HG03342 (cell line): ENCODE data around the gene ME1.
"Not testable (repeated sequence)": the region's sequence is repeated elsewhere in the genome, so short reads cannot be mapped to it uniquely, and the experiment has no call there.

Experiments
- ATAC-seq: cut with Tn5 transposase; IDR thresholded peaks from one replicate; pipeline ENCODE4 v1.9.1; 2021; ENCODE audit warnings: mild to moderate bottlenecking, moderate library complexity; ENCODE audit not compliant: unreplicated experiment

The ME1 gene

GRCh38 chr6:83359638-83360037 lies 71.2 kb downstream of the ME1 start:
- no peak for ATAC-seq

GRCh38 chr6:83354747-83355146 lies 76.1 kb downstream of the ME1 start:
- no peak for ATAC-seq

- no peak for ATAC-seq
These were observed 78.3 kb downstream of the ME1 start for GRCh38 chr6:83352424-83353061.

- no peak for ATAC-seq
These were observed 87.7 kb downstream of the ME1 start for GRCh38 chr6:83343121-83343520.

- ATAC-seq = no peak
These were observed 89.1 kb downstream of the ME1 start for GRCh38 chr6:83341765-83342164.

GRCh38 chr6:83333916-83334315 lies 96.9 kb downstream of the ME1 start:
- not testable (repeated sequence) for ATAC-seq

- no peak for ATAC-seq
These were observed 97.4 kb downstream of the ME1 start for GRCh38 chr6:83333500-83333899.

- no peak for ATAC-seq
These were observed 116.2 kb downstream of the ME1 start for GRCh38 chr6:83314693-83315092.

GRCh38 chr6:83313882-83314281 lies 117.0 kb downstream of the ME1 start:
- no peak for ATAC-seq

- no peak for ATAC-seq
These were observed 119.6 kb downstream of the ME1 start for GRCh38 chr6:83311231-83311630.

- no peak for ATAC-seq
These were observed 120.8 kb downstream of the ME1 start for GRCh38 chr6:83310046-83310445.

- ATAC-seq = no peak
These were observed 121.5 kb downstream of the ME1 start for GRCh38 chr6:83309344-83309743.

GRCh38 chr6:83308833-83309232 lies 122.0 kb downstream of the ME1 start:
- ATAC-seq = no peak

- ATAC-seq = no peak
These were observed 123.0 kb downstream of the ME1 start for GRCh38 chr6:83307849-83308248.

GRCh38 chr6:83303426-83303825 lies 127.4 kb downstream of the ME1 start:
- no peak for ATAC-seq

GRCh38 chr6:83294676-83295075 lies 136.2 kb downstream of the ME1 start:
- no peak for ATAC-seq

GRCh38 chr6:83292900-83293843 lies 137.7 kb downstream of the ME1 start:
- peak; percentile 92 for ATAC-seq

- ATAC-seq = not testable (repeated sequence)
These were observed 143.6 kb downstream of the ME1 start for GRCh38 chr6:83287298-83287697.

- ATAC-seq = no peak
These were observed 144.9 kb downstream of the ME1 start for GRCh38 chr6:83285917-83286316.

GRCh38 chr6:83273596-83273995 lies 157.3 kb downstream of the ME1 start:
- no peak for ATAC-seq

- peak; percentile 70 for ATAC-seq
These were observed 159.7 kb downstream of the ME1 start for GRCh38 chr6:83270971-83271719.
